Measurements from ENCODE around the gene PDCD2. TPM values are rescaled to one million over a fixed set of nuclear protein-coding genes. Genes with fewer than 3 reads are reported as not detected.

PDCD2 gene
- total RNA-seq, 2 donors from 2014 or later = 50.1 to 71.1 TPM

GRCh38 chr6:170596426-170596825 lies 12.0 kb upstream of the PDCD2 start:
- no peak for TF ChIP-seq CTCF (IDR thresholded peaks at IDR 0.05)
- Histone ChIP-seq H3K27me3 (replicated peaks; ENCODE audit: insufficient read depth) (no peaks in the 10 kb centered on the region), H3K36me3 (no peaks in the 10 kb centered on the region), H3K4me1 (ENCODE audit: control insufficient read depth in 1 of 2, low read depth in 2 of 2) (no peaks in the 10 kb centered on the region), H3K9me3 (no peaks in the 10 kb centered on the region), H3K27ac (no peak overlapping the region), H3K4me3 (no peak overlapping the region)
- ATAC-seq (ENCODE audit: insufficient number of reproducible peaks, low FRiP score, low read depth) (no peak), DNase-seq (ENCODE audit: low spot score) (no peak)

- Histone ChIP-seq H3K4me1 (ENCODE audit: control insufficient read depth in 1 of 2, low read depth in 2 of 2) (no peaks in the 10 kb centered on the region), H3K4me3 (no peak overlapping the region), H3K27me3 (replicated peaks; ENCODE audit: insufficient read depth) (no peaks in the 10 kb centered on the region), H3K27ac (no peak overlapping the region), H3K9me3 (no peaks in the 10 kb centered on the region), H3K36me3 (no peaks in the 10 kb centered on the region)
- TF ChIP-seq CTCF (IDR thresholded peaks at IDR 0.05) = no peak
- ATAC-seq (ENCODE audit: insufficient number of reproducible peaks, low FRiP score, low read depth) (no peak), DNase-seq (ENCODE audit: low spot score) (no peak)
Observed at GRCh38 chr6:170590725-170591124, 6.3 kb upstream of the PDCD2 start.

GRCh38 chr6:170584954-170585498 lies 589 bp upstream of the PDCD2 start:
- Histone ChIP-seq H3K4me1 (ENCODE audit: control insufficient read depth in 1 of 2, low read depth in 2 of 2) (peaks cover 4 to 18% of the 10 kb centered on the region in 2 donors), H3K27ac (peak overlapping the region; percentile 87 to 92), H3K36me3 (peaks cover 11% of the 10 kb centered on the region), H3K27me3 (replicated peaks; ENCODE audit: insufficient read depth) (no peaks in the 10 kb centered on the region), H3K9me3 (no peaks in the 10 kb centered on the region), H3K4me3 (peak overlapping the region; percentile 81)
- ATAC-seq (ENCODE audit: insufficient number of reproducible peaks, low FRiP score, low read depth) (no peak), DNase-seq (ENCODE audit: low spot score) (no peak)
- TF ChIP-seq CTCF (IDR thresholded peaks at IDR 0.05) = no peak

- TF ChIP-seq CTCF (IDR thresholded peaks at IDR 0.05) = no peak
- Histone ChIP-seq H3K4me3 (peak overlapping the region; percentile 81), H3K9me3 (no peaks in the 10 kb centered on the region), H3K4me1 (ENCODE audit: control insufficient read depth in 1 of 2, low read depth in 2 of 2) (peaks cover 4 to 18% of the 10 kb centered on the region in 2 donors), H3K27me3 (replicated peaks; ENCODE audit: insufficient read depth) (no peaks in the 10 kb centered on the region), H3K36me3 (peaks cover 20% of the 10 kb centered on the region), H3K27ac (peak overlapping the region; percentile 87 to 92)
- ATAC-seq (ENCODE audit: insufficient number of reproducible peaks, low FRiP score, low read depth) (no peak), DNase-seq (ENCODE audit: low spot score) (no peak)
Observed at GRCh38 chr6:170583756-170584180, 669 bp downstream of the PDCD2 start.

GRCh38 chr6:170578909-170579308 lies 5.5 kb downstream of the PDCD2 start:
- H3K4me3 ChIP-seq = no peak overlapping the region
- H3K27me3 ChIP-seq (replicated peaks; ENCODE audit: insufficient read depth) = no peaks in the 10 kb centered on the region
- H3K27ac ChIP-seq = no peak overlapping the region
- no peaks in the 10 kb centered on the region for H3K9me3 ChIP-seq
- DNase-seq (ENCODE audit: low spot score) = no peak
- TF ChIP-seq CTCF (IDR thresholded peaks at IDR 0.05) = no peak
- peaks cover 33% of the 10 kb centered on the region for H3K36me3 ChIP-seq
- ATAC-seq (ENCODE audit: insufficient number of reproducible peaks, low FRiP score, low read depth) = no peak
- H3K4me1 ChIP-seq (ENCODE audit: control insufficient read depth in 1 of 2, low read depth in 2 of 2) = peaks cover 4 to 9% of the 10 kb centered on the region in 2 donors

Measured in thoracic aorta (tissue), 2 donors.